Mesenchymal stem cell (in vitro differentiated cells and primary cell): ENCODE data around the gene STK32C.
A peak's percentile ranks its signal among the peaks of the same experiment; 100 is the strongest.

ENCODE experiments used
- DNase-seq: peaks from one replicate; pipeline ENCODE4 v3.0.0-alpha.2; 2013
- H2AFZ ChIP-seq: one replicate; pipeline ENCODE4 v1.6.1; 2013; ENCODE audit warnings: low read depth, mild to moderate bottlenecking, control low read depth, inconsistent platforms, low read length, moderate library complexity
- H2AK5ac ChIP-seq: 2 replicates; pipeline ENCODE4 v1.6.1; 2013; ENCODE audit warnings: low read length, moderate library complexity, mild to moderate bottlenecking, inconsistent platforms; ENCODE audit not compliant: severe bottlenecking
- H2BK120ac ChIP-seq: one replicate; pipeline ENCODE4 v1.6.1; 2013; ENCODE audit warnings: low read depth, mild to moderate bottlenecking, inconsistent platforms, low read length, moderate library complexity
- H2BK12ac ChIP-seq, 2 experiments: one replicate each; pipeline ENCODE4 v1.6.1; 2013; ENCODE audit warnings: inconsistent platforms in 2 of 2, low read length in 2 of 2, mild to moderate bottlenecking in 2 of 2, moderate library complexity in 2 of 2, control low read depth in 1 of 2
- H2BK15ac ChIP-seq: one replicate; pipeline ENCODE4 v1.6.1; 2013; ENCODE audit warnings: mild to moderate bottlenecking, low read depth, inconsistent platforms; ENCODE audit not compliant: poor library complexity, severe bottlenecking
- H2BK5ac ChIP-seq: 2 replicates; pipeline ENCODE4 v1.6.1; 2013; ENCODE audit warnings: low read depth, mild to moderate bottlenecking, low read length, control low read depth, inconsistent platforms; ENCODE audit not compliant: poor library complexity, severe bottlenecking
- H3K14ac ChIP-seq, 2 experiments: one replicate each; pipeline ENCODE4 v1.6.1; 2013; ENCODE audit warnings: inconsistent platforms in 2 of 2, low read length in 2 of 2, control low read depth in 1 of 2, mild to moderate bottlenecking in 1 of 2, moderate library complexity in 1 of 2
- H3K18ac ChIP-seq, 2 experiments: one replicate each; pipeline ENCODE4 v1.6.1; 2013; ENCODE audit warnings: inconsistent platforms in 2 of 2, low read length in 2 of 2, control low read depth in 1 of 2, low read depth in 1 of 2, mild to moderate bottlenecking in 1 of 2
- H3K23ac ChIP-seq, 2 experiments: one replicate each; pipeline ENCODE4 v1.6.1; 2013; ENCODE audit warnings: inconsistent platforms in 2 of 2, low read length in 2 of 2, mild to moderate bottlenecking in 2 of 2, moderate library complexity in 2 of 2, control low read depth in 1 of 2
- H3K27ac ChIP-seq: 2 replicates; pipeline ENCODE4 v1.5.1; 2013; ENCODE audit warnings: mild to moderate bottlenecking, moderate library complexity, low read length, control low read depth, inconsistent platforms; ENCODE audit not compliant: poor library complexity, severe bottlenecking
- H3K27me3 ChIP-seq, 2 experiments: 2 replicates each; pipeline versions ENCODE4 v1.6.1 to v1.7.0; 2013; ENCODE audit warnings: low read length in 2 of 2, mild to moderate bottlenecking in 2 of 2, moderate library complexity in 2 of 2, control low read depth in 1 of 2, inconsistent platforms in 1 of 2; ENCODE audit not compliant: control insufficient read depth in 1 of 2, insufficient read depth in 1 of 2
- H3K36me3 ChIP-seq, 2 experiments: 2 replicates each; pipeline versions ENCODE4 v1.6.1 to v1.7.0; 2013; ENCODE audit warnings: low read length in 2 of 2, control low read depth in 1 of 2, inconsistent platforms in 1 of 2, low read depth in 1 of 2, mild to moderate bottlenecking in 1 of 2; ENCODE audit not compliant: insufficient read depth in 2 of 2, control insufficient read depth in 1 of 2
- H3K4ac ChIP-seq, 2 experiments: one replicate each; pipeline ENCODE4 v1.6.1; 2013; ENCODE audit warnings: inconsistent platforms in 2 of 2, low read length in 2 of 2, mild to moderate bottlenecking in 2 of 2, moderate library complexity in 2 of 2, control low read depth in 1 of 2, low read depth in 1 of 2
- H3K4me1 ChIP-seq: 2 replicates; pipeline ENCODE4 v1.6.1; 2013; ENCODE audit warnings: low read depth, low read length, control low read depth; ENCODE audit not compliant: control insufficient read depth, insufficient read depth
- H3K4me2 ChIP-seq: 2 replicates; pipeline ENCODE4 v1.6.1; 2013; ENCODE audit warnings: low read length, mild to moderate bottlenecking, inconsistent platforms; ENCODE audit not compliant: poor library complexity, severe bottlenecking
- H3K4me3 ChIP-seq, 2 experiments: 2 replicates each; pipeline versions ENCODE4 v1.5.1 to v1.7.0; 2013; ENCODE audit warnings: low read length in 2 of 2, mild to moderate bottlenecking in 2 of 2, control low read depth in 1 of 2, low read depth in 1 of 2; ENCODE audit not compliant: insufficient read depth in 1 of 2
- H3K79me1 ChIP-seq: replicated peaks from 2 replicates; pipeline ENCODE4 v1.6.1; 2013; ENCODE audit warnings: mild to moderate bottlenecking, control low read depth, low read length, inconsistent platforms; ENCODE audit not compliant: poor library complexity, severe bottlenecking
- H3K9ac ChIP-seq: 2 replicates; pipeline ENCODE4 v1.7.0; 2013; ENCODE audit warnings: mild to moderate bottlenecking, low read length, moderate library complexity
- H3K9me3 ChIP-seq: 2 replicates; pipeline ENCODE4 v1.7.0; 2013; ENCODE audit warnings: mild to moderate bottlenecking, low read length; ENCODE audit not compliant: control insufficient read depth
- H4K8ac ChIP-seq: one replicate; pipeline ENCODE4 v1.6.1; 2013; ENCODE audit warnings: inconsistent platforms, mild to moderate bottlenecking, low read length, moderate library complexity
- H4K91ac ChIP-seq: one replicate; pipeline ENCODE4 v1.6.1; 2013; ENCODE audit warnings: mild to moderate bottlenecking, low read length, inconsistent platforms
- WGBS: methylation state at CpG from one replicate; pipeline ENCODE4 v1.1.7; 2013; ENCODE audit warnings: mixed read lengths; 5-methylcytosine and 5-hydroxymethylcytosine counted together

STK32C gene

GRCh38 chr10:132347931-132348267, 40.1 kb upstream of the STK32C start:
- H3K14ac ChIP-seq: no peak overlapping the region
- H2AK5ac ChIP-seq: no peak overlapping the region
- no peaks in the 10 kb centered on the region for H3K27me3 ChIP-seq
- H2BK15ac ChIP-seq: no peak overlapping the region
- DNase-seq: no peak
- no peak overlapping the region for H3K23ac ChIP-seq
- H3K36me3 ChIP-seq: peaks cover 48 to 61% of the 10 kb centered on the region in 2 experiments
- H3K18ac ChIP-seq: no peak overlapping the region
- no peaks in the 10 kb centered on the region for H3K9me3 ChIP-seq
- H3K9ac ChIP-seq: no peak overlapping the region
- H3K79me1 ChIP-seq: no peaks in the 10 kb centered on the region
- H3K27ac ChIP-seq: no peak overlapping the region
- H2BK5ac ChIP-seq: no peak overlapping the region
- no peak overlapping the region for H2BK12ac ChIP-seq
- H4K8ac ChIP-seq: no peak overlapping the region
- peaks cover 2% of the 10 kb centered on the region for H3K4me1 ChIP-seq
- H3K4me2 ChIP-seq: no peak overlapping the region
- H2BK120ac ChIP-seq: no peak overlapping the region
- no peak overlapping the region for H3K4me3 ChIP-seq
- H4K91ac ChIP-seq: no peak overlapping the region
- no peak overlapping the region for H2AFZ ChIP-seq
- WGBS: 86% methylated on average over 13 of the region's 13 CpGs
- no peak overlapping the region for H3K4ac ChIP-seq

- Histone ChIP-seq H3K14ac (no peak overlapping the region), H3K4me3 (no peak overlapping the region), H2BK12ac (no peak overlapping the region), H3K4ac (no peak overlapping the region), H4K91ac (no peak overlapping the region), H3K9me3 (no peaks in the 10 kb centered on the region), H3K9ac (no peak overlapping the region), H3K4me1 (no peaks in the 10 kb centered on the region), H3K27ac (no peak overlapping the region), H2BK15ac (no peak overlapping the region), H4K8ac (peak overlapping the region; percentile 78), H2BK5ac (no peak overlapping the region), H2BK120ac (no peak overlapping the region), H3K79me1 (no peaks in the 10 kb centered on the region), H3K18ac (no peak overlapping the region), H3K36me3 (peaks cover 48 to 66% of the 10 kb centered on the region in 2 experiments), H3K4me2 (no peak overlapping the region), H2AFZ (no peak overlapping the region), H2AK5ac (no peak overlapping the region), H3K23ac (no peak overlapping the region), H3K27me3 (no peaks in the 10 kb centered on the region)
- 96% methylated on average over 23 of the region's 23 CpGs for WGBS
- no peak for DNase-seq
Measured at GRCh38 chr10:132347211-132347930, 39.6 kb upstream of the STK32C start.

GRCh38 chr10:132346806-132347205, 39.1 kb upstream of the STK32C start:
- DNase-seq: no peak
- Histone ChIP-seq H3K4me2 (no peak overlapping the region), H3K4ac (no peak overlapping the region), H2AFZ (no peak overlapping the region), H3K27ac (no peak overlapping the region), H2AK5ac (no peak overlapping the region), H3K9me3 (no peaks in the 10 kb centered on the region), H3K9ac (no peak overlapping the region), H3K4me1 (no peaks in the 10 kb centered on the region), H4K91ac (no peak overlapping the region), H3K18ac (no peak overlapping the region), H2BK12ac (no peak overlapping the region), H2BK5ac (no peak overlapping the region), H3K79me1 (no peaks in the 10 kb centered on the region), H3K14ac (no peak overlapping the region), H3K23ac (no peak overlapping the region), H3K27me3 (no peaks in the 10 kb centered on the region), H3K4me3 (no peak overlapping the region), H2BK15ac (no peak overlapping the region), H2BK120ac (no peak overlapping the region), H4K8ac (peak overlapping the region; percentile 78), H3K36me3 (peaks cover 50 to 71% of the 10 kb centered on the region in 2 experiments)
- WGBS: 94% methylated on average over 8 of the region's 9 CpGs

GRCh38 chr10:132345345-132345744, 37.6 kb upstream of the STK32C start:
- H2BK12ac ChIP-seq: no peak overlapping the region
- no peak overlapping the region for H2BK15ac ChIP-seq
- no peaks in the 10 kb centered on the region for H3K4me1 ChIP-seq
- H2AFZ ChIP-seq: no peak overlapping the region
- no peak overlapping the region for H3K27ac ChIP-seq
- H2AK5ac ChIP-seq: no peak overlapping the region
- DNase-seq: no peak
- H3K9ac ChIP-seq: no peak overlapping the region
- H3K36me3 ChIP-seq: peaks cover 38 to 75% of the 10 kb centered on the region in 2 experiments
- H4K91ac ChIP-seq: no peak overlapping the region
- no peaks in the 10 kb centered on the region for H3K79me1 ChIP-seq
- H2BK120ac ChIP-seq: no peak overlapping the region
- 98% methylated on average over 7 of the region's 7 CpGs for WGBS
- H3K4ac ChIP-seq: no peak overlapping the region
- H3K9me3 ChIP-seq: no peaks in the 10 kb centered on the region
- H3K27me3 ChIP-seq: no peaks in the 10 kb centered on the region
- H3K18ac ChIP-seq: no peak overlapping the region
- no peak overlapping the region for H3K4me3 ChIP-seq
- H4K8ac ChIP-seq: no peak overlapping the region
- no peak overlapping the region for H3K23ac ChIP-seq
- H2BK5ac ChIP-seq: no peak overlapping the region
- H3K4me2 ChIP-seq: no peak overlapping the region
- H3K14ac ChIP-seq: no peak overlapping the region
